Stomach (tissue), 4 donors: ENCODE measurements around the gene RAB8B.

ENCODE experiments used
- CTCF ChIP-seq, 7 experiments: fragments of 450-650 bp in 4 of 7; fragments of 200-600 bp in 3 of 7; sonication (generic) in 3 of 7; IDR thresholded peaks; one replicate each; pipeline ENCODE4 v1.5.1; 2016 to 2019; ENCODE audit warnings: antibody characterized with exemption in 7 of 7, control low read depth in 2 of 7, mild to moderate bottlenecking in 1 of 7
- POLR2AphosphoS5 ChIP-seq, 3 donors: sonication (generic); formaldehyde crosslinking; IDR thresholded peaks; one replicate each; pipeline ENCODE4 v1.6.1; 2016; ENCODE audit warnings: antibody characterized with exemption in 3 of 3

DNA sequence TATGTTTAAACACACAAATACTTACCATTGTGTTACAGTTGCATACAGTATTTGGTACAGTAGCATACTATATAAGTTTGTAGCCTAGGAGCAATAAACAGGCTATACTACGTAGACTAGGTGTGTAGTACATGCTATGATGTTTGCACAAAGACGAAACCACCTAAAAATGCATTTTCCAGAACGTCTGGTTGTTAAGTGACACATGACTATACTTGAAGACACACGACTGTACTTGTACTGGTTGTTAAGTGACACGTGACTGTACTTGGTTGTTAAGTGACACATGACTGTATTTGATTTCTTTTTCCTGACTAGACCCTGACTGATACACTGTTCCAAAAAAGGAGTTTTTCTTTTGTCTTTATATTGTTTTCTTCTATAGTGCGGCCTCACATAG is 34.1 kb downstream of the RAB8B start:
- TF ChIP-seq CTCF (IDR thresholded peaks at IDR 0.05), result no peak
- no peak for TF ChIP-seq POLR2AphosphoS5 (IDR thresholded peaks at IDR 0.05)
